GM06990 (cell line): Measurements from ENCODE around the gene TBRG4.

ENCODE experiments used
- DNase-seq: peaks from one replicate; pipeline ENCODE4 v3.0.0-alpha.2; 2011; ENCODE audit not compliant: insufficient read length; ENCODE audit errors: extremely low read depth
- H3K27me3 ChIP-seq: replicated peaks from 2 replicates; pipeline ENCODE4 v1.6.0; 2011; ENCODE audit warnings: low read length; ENCODE audit not compliant: control insufficient read depth, insufficient read depth
- H3K36me3 ChIP-seq: 2 replicates; pipeline ENCODE4 v1.5.1; 2011; ENCODE audit warnings: low read length; ENCODE audit not compliant: control insufficient read depth, insufficient read depth
- H3K4me3 ChIP-seq: replicated peaks from 2 replicates; pipeline ENCODE4 v1.5.1; 2011; ENCODE audit warnings: low read depth, mild to moderate bottlenecking, control low read depth, low read length
- TF ChIP-seq, protein P1 (sequence below): IDR thresholded peaks from 2 replicates; pipeline ENCODE4 v1.5.1; 2011; ENCODE audit warnings: low read length, control low read depth, mild to moderate bottlenecking, inconsistent platforms; ENCODE audit not compliant: insufficient read depth, poor library complexity, severe bottlenecking

Gene TBRG4

DNA sequence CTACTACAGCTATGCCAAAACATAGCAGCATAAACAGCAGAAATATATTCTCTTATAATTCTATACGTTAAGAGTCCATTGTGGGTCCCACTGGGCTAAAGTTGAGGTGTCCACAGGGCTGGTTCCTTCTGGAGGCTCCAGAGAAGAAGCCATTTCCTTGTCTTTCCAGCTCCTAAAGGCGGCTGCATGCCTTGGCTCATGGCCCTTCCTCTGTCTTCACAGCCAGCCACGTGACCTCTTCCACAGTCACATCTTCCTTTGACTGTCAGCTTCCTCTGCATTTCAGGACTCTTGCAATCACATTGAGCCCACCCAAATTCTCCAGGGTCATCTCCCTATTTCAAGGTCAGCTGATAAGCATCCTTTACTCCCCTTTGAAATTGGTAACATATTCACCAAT is 40.0 kb downstream of the TBRG4 start:
- no peak for DNase-seq
- peaks cover 56% of the 10 kb centered on the region for H3K36me3 ChIP-seq
- H3K27me3 ChIP-seq: no peaks in the 10 kb centered on the region
- no peak overlapping the region for H3K4me3 ChIP-seq
- TF ChIP-seq, protein P1, sequence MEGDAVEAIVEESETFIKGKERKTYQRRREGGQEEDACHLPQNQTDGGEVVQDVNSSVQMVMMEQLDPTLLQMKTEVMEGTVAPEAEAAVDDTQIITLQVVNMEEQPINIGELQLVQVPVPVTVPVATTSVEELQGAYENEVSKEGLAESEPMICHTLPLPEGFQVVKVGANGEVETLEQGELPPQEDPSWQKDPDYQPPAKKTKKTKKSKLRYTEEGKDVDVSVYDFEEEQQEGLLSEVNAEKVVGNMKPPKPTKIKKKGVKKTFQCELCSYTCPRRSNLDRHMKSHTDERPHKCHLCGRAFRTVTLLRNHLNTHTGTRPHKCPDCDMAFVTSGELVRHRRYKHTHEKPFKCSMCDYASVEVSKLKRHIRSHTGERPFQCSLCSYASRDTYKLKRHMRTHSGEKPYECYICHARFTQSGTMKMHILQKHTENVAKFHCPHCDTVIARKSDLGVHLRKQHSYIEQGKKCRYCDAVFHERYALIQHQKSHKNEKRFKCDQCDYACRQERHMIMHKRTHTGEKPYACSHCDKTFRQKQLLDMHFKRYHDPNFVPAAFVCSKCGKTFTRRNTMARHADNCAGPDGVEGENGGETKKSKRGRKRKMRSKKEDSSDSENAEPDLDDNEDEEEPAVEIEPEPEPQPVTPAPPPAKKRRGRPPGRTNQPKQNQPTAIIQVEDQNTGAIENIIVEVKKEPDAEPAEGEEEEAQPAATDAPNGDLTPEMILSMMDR: no peak

DNA sequence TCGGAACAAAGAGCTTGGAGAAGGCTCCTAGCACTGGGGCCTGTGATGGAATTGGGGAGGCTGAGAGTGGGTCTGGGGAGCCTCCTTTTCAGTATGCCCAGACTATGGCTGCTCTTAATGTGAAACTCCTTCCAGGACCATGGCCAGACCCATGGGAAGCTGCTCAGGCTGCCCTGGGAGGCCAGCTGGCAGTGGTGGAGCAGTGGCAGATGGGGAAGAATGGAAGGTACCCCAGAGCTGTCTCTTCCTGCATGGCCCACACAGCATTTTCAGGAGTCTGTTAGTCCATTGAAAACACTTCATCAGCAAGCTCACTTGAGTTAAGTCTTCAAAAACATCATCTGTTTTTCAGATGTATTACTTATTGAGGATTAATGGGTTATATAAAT is 41.2 kb downstream of the TBRG4 start:
- TF ChIP-seq, protein P1: no peak

DNA sequence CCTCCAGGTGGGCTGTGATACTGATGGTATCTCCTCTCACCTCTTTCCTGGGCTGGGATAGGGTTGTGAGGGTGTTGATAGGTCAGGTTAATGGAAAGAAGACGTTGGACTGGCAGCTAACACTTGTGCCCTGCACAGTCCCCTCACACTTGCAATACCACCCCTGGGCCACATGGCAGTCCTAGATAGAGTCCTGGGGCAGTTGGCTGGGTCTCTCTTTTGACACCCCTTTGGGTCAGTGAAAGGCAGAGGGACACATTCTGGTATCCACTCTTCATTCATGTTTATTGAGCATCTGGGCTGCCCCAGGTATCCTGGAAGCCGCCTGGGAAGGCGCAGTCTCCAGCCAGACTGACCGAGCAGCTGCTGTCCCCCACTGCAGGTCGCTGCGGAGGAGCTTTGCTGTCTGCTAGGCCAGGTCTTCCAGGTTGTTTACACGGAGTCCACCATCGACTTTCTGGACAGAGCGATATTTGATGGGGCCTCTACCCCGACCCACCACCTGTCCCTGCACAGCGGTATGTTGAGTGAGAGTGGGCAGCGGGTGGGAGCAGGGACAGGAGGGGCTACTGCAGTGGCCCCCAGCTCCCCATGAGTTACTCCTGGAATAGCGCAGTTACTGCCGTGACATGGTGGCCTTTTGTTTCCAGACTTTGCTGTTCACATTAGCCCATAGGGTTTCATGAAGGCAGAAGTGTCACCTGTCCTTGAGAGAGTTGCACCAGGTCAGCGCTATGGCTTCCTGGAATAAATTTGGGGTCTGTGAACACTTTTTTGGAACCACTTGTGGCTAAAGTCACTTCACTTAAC is 41.8 kb downstream of the TBRG4 start:
- Histone ChIP-seq H3K36me3 (peaks cover 51% of the 10 kb centered on the region), H3K4me3 (no peak overlapping the region), H3K27me3 (no peaks in the 10 kb centered on the region)
- TF ChIP-seq, protein P1: no peak
- DNase-seq: no peak

More for the DNA sequence above, 41.2 kb downstream of the TBRG4 start:
- DNase-seq: no peak
- H3K4me3 ChIP-seq: no peak overlapping the region
- peaks cover 52% of the 10 kb centered on the region for H3K36me3 ChIP-seq
- no peaks in the 10 kb centered on the region for H3K27me3 ChIP-seq

DNA sequence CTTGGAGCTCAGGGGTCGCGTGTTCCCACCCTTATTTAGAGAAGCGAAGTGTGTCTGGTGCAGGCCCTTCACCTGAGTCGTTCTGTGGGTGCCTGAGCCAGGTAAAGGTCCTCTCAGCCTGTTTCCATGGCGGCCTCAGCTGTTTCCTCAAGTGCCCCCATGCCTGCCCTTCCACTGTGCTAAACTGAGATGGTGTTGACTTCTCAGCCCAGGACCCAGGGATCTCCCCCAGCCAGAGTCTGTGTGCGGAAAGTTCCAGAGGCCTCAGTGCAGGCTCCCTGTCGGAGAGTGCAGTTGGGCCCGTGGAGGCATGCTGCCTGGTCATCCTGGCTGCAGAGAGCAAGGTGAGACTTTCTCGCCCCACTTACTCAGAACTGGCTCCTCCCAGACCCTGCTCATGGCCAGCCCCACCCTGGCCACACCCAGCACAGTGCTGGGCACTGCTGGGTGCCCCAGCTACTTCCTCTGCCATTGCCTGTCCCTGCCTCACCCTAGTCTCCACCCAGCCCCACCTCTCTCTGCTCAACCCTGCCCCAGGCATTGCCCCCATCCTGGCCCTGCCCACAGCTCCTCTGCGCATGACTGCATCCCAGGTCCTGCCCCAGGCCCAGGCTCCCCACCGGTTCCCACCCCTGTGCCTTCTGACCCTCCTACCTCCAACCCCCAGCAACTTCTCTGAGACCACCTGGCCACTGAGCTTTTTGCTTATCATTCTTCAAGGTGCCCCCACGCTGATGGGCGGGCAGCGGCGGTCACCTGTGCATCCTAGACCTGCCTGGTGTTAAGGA is 43.1 kb downstream of the TBRG4 start:
- no peak for DNase-seq
- peaks cover 45% of the 10 kb centered on the region for H3K36me3 ChIP-seq

DNA sequence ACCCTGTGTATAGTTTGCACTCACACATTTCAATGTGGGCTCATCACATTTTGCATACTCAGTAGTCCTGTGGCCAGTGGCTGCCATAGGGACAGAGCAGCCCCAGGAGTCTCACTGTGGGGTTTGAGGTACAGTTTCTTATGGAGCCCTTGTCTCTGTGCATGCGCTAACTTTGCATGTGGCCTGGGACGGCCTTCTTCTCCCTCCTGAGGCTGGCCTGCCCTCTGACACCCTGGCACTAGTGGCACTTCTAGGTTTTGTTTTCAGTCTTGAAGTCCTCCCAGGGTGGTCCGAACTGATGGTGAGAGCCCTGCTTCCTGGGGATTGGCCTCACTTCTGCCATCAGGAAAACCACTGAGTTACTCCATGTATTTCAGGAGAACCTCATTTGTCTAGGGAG is 43.9 kb downstream of the TBRG4 start:
- DNase-seq: no peak
- Histone ChIP-seq H3K36me3 (peaks cover 38% of the 10 kb centered on the region), H3K4me3 (no peak overlapping the region), H3K27me3 (no peaks in the 10 kb centered on the region)
- TF ChIP-seq, protein P1: no peak

More for the DNA sequence above, 43.1 kb downstream of the TBRG4 start:
- TF ChIP-seq, protein P1: no peak
- Histone ChIP-seq H3K4me3 (no peak overlapping the region), H3K27me3 (no peaks in the 10 kb centered on the region)
